Cerebellar cortex (tissue), 1 donor: Measurements from ENCODE around the gene CHST11.

Source experiments
- DNase-seq: peaks from one replicate; pipeline ENCODE4 v3.0.0-alpha.2; 2015; ENCODE audit warnings: low spot score

Gene CHST11

GRCh38 chr12:104809251-104809650, 352.5 kb downstream of the CHST11 start:
- DNase-seq: no peak

- DNase-seq: no peak
Observed at GRCh38 chr12:104809706-104810385, 353.1 kb downstream of the CHST11 start.
